Natural killer cell (primary cell): ENCODE results near the gene CD38. TPM values are rescaled to one million over a fixed set of nuclear protein-coding genes. Genes with fewer than 3 reads are reported as not detected.

Source experiments
- ATAC-seq, 3 donors: fragments of 150-1000 bp in 2 of 3; fragments of 200-7000 bp in 1 of 3; cut with Tn5 transposase; 1 replicate in 1 of 3; 2 replicates in 2 of 3; pipeline ENCODE4 v1.10.0; 2021; ENCODE audit warnings: mild to moderate bottlenecking in 2 of 3, moderate library complexity in 2 of 3
- DNase-seq, 2 donors: peaks; one replicate each; pipeline versions ENCODE4 v3.0.0 to v3.0.0-alpha.2; 2013 to 2021; ENCODE audit warnings: mixed read lengths in 1 of 2
- H3K27ac ChIP-seq: one replicate; pipeline ENCODE4 v1.5.1; 2013; ENCODE audit warnings: mild to moderate bottlenecking, low read length
- H3K27me3 ChIP-seq: one replicate; pipeline ENCODE4 v1.6.1; 2013; ENCODE audit warnings: low read length; ENCODE audit not compliant: control insufficient read depth, insufficient read depth
- H3K36me3 ChIP-seq: one replicate; pipeline ENCODE4 v1.6.1; 2013; ENCODE audit warnings: low read length; ENCODE audit not compliant: control insufficient read depth, insufficient read depth
- H3K4me1 ChIP-seq: one replicate; pipeline ENCODE4 v1.6.1; 2013; ENCODE audit warnings: low read length; ENCODE audit not compliant: control insufficient read depth, insufficient read depth
- H3K4me3 ChIP-seq: one replicate; pipeline ENCODE4 v1.5.1; 2013; ENCODE audit warnings: low read length
- H3K9me3 ChIP-seq: one replicate; pipeline ENCODE4 v1.6.1; 2013; ENCODE audit warnings: low read length; ENCODE audit not compliant: control insufficient read depth, insufficient read depth
- H3K27ac Mint-ChIP-seq, 2 donors: one replicate each; pipeline ENCODE4 v1.8.0; 2022; ENCODE audit warnings: mild to moderate bottlenecking in 2 of 2, mixed read lengths in 2 of 2, moderate library complexity in 1 of 2
- H3K27me3 Mint-ChIP-seq, 2 donors: one replicate each; pipeline ENCODE4 v1.8.0; 2022; ENCODE audit warnings: low read depth in 2 of 2, mixed read lengths in 2 of 2
- H3K36me3 Mint-ChIP-seq: one replicate; pipeline ENCODE4 v1.8.0; 2022; ENCODE audit warnings: mixed read lengths
- H3K4me1 Mint-ChIP-seq, 2 donors: one replicate each; pipeline ENCODE4 v1.8.0; 2022; ENCODE audit warnings: mixed read lengths in 2 of 2
- H3K4me3 Mint-ChIP-seq: one replicate; pipeline ENCODE4 v1.8.0; 2022; ENCODE audit warnings: mild to moderate bottlenecking, moderate library complexity, mixed read lengths
- H3K9me3 Mint-ChIP-seq, 2 donors: one replicate each; pipeline ENCODE4 v1.8.0; 2022; ENCODE audit warnings: mixed read lengths in 2 of 2
- CTCF ChIP-seq: fragments of 200-600 bp; IDR thresholded peaks from one replicate; pipeline ENCODE4 v1.8.0; 2022; ENCODE audit warnings: antibody characterized with exemption
- WGBS: methylation state at CpG from one replicate; pipeline ENCODE4 v1.1.7; 2013; ENCODE audit warnings: missing lambda C conversion rate; ENCODE audit not compliant: insufficient coverage; 5-methylcytosine and 5-hydroxymethylcytosine counted together
- intact Hi-C: fragments of 100-400 bp; cut with micrococcal nuclease; formaldehyde crosslinking; loops from one replicate; pipeline ENCODE4 v1.14.2; 2022
- total RNA-seq, 4 donors: library from RNA; stranded (reverse); fragments of 120-200 nt in 1 of 4; gene quantifications; one replicate each; pipeline versions ENCODE4 v1.2.3 to v1.2.4, GENCODE V29; 2013 to 2022

The CD38 gene
- total RNA-seq, 3 donors from 2014 or later (not counting 1 experiment from before 2014, with no cell fraction given) = 91.8 to 124 (median 98.8) TPM

GRCh38 chr4:15868826-15869413, 90.8 kb downstream of the CD38 start:
- TF ChIP-seq CTCF = no peak
- WGBS = 84% methylated on average over 3 of the region's 4 CpGs
- H3K27ac ChIP-seq = no peak overlapping the region
- no peaks in the 10 kb centered on the region for H3K4me1 ChIP-seq
- Mint-ChIP-seq H3K27me3 (peaks cover 4 to 13% of the 10 kb centered on the region in 2 donors), H3K4me1 (no peaks in the 10 kb centered on the region), H3K36me3 (no peaks in the 10 kb centered on the region), H3K4me3 (no peak overlapping the region), H3K27ac (no peak overlapping the region), H3K9me3 (no peaks in the 10 kb centered on the region)
- ATAC-seq (no peak), DNase-seq (no peak)
- intact Hi-C loops = no loop called here
- H3K4me3 ChIP-seq = no peak overlapping the region
- H3K36me3 ChIP-seq = no peaks in the 10 kb centered on the region
- no peaks in the 10 kb centered on the region for H3K27me3 ChIP-seq
- no peaks in the 10 kb centered on the region for H3K9me3 ChIP-seq

GRCh38 chr4:15870079-15870478, 92.0 kb downstream of the CD38 start:
- H3K4me1 ChIP-seq = no peaks in the 10 kb centered on the region
- H3K4me3 Mint-ChIP-seq = no peak overlapping the region
- no peak overlapping the region for H3K27ac ChIP-seq
- H3K27me3 Mint-ChIP-seq = peaks cover 4 to 13% of the 10 kb centered on the region in 2 donors
- H3K27me3 ChIP-seq = no peaks in the 10 kb centered on the region
- no peaks in the 10 kb centered on the region for H3K9me3 Mint-ChIP-seq
- H3K4me1 Mint-ChIP-seq = no peaks in the 10 kb centered on the region
- TF ChIP-seq CTCF = no peak
- no peaks in the 10 kb centered on the region for H3K36me3 ChIP-seq
- no peak overlapping the region for H3K4me3 ChIP-seq
- no peaks in the 10 kb centered on the region for H3K9me3 ChIP-seq
- no peaks in the 10 kb centered on the region for H3K36me3 Mint-ChIP-seq
- ATAC-seq (no peak), DNase-seq (no peak)
- no peak overlapping the region for H3K27ac Mint-ChIP-seq
- intact Hi-C loops = no loop called here
- 92% methylated on average over 6 of the region's 7 CpGs for WGBS

- Mint-ChIP-seq H3K4me3 (no peak overlapping the region), H3K27ac (no peak overlapping the region), H3K4me1 (peaks cover 0 to 3% of the 10 kb centered on the region in 2 donors), H3K27me3 (peaks cover 4 to 13% of the 10 kb centered on the region in 2 donors), H3K36me3 (no peaks in the 10 kb centered on the region), H3K9me3 (no peaks in the 10 kb centered on the region)
- intact Hi-C loops = no loop called here
- no peak for ATAC-seq
- Histone ChIP-seq H3K9me3 (no peaks in the 10 kb centered on the region), H3K4me3 (no peak overlapping the region), H3K27me3 (no peaks in the 10 kb centered on the region), H3K36me3 (no peaks in the 10 kb centered on the region), H3K4me1 (no peaks in the 10 kb centered on the region), H3K27ac (no peak overlapping the region)
- no peak for DNase-seq
- whole genome bisulfite sequencing = 94% methylated on average over 4 of the region's 4 CpGs
- no peak for TF ChIP-seq CTCF
Observed at GRCh38 chr4:15870921-15871664, 93.0 kb downstream of the CD38 start.
